ENCODE measurements around the gene ALDH1A3.

Gene ALDH1A3

GRCh38 chr15:100901702-100902435 is 22.2 kb downstream of the ALDH1A3 start:
- no peak for DNase-seq (ENCODE audit: low spot score)

GRCh38 chr15:100902436-100903167 is 23.0 kb downstream of the ALDH1A3 start:
- no peak for DNase-seq (ENCODE audit: low spot score)

GRCh38 chr15:100903168-100903554 is 23.5 kb downstream of the ALDH1A3 start:
- no peak for DNase-seq (ENCODE audit: low spot score)

- DNase-seq (ENCODE audit: low spot score) = no peak
These were observed 26.2 kb downstream of the ALDH1A3 start for GRCh38 chr15:100905850-100906249.

- DNase-seq (ENCODE audit: low spot score) = no peak
These were observed 28.8 kb downstream of the ALDH1A3 start for GRCh38 chr15:100908466-100908865.

- no peak for DNase-seq (ENCODE audit: low spot score)
These were observed 29.9 kb downstream of the ALDH1A3 start for GRCh38 chr15:100909565-100909964.

- DNase-seq (ENCODE audit: low spot score) = no peak
These were observed 30.6 kb downstream of the ALDH1A3 start for GRCh38 chr15:100909989-100910955.

GRCh38 chr15:100911086-100911485 is 31.5 kb downstream of the ALDH1A3 start:
- no peak for DNase-seq (ENCODE audit: low spot score)

GRCh38 chr15:100913961-100914360 is 34.3 kb downstream of the ALDH1A3 start:
- no peak for DNase-seq (ENCODE audit: low spot score)

GRCh38 chr15:100914876-100915275 is 35.2 kb downstream of the ALDH1A3 start:
- DNase-seq (ENCODE audit: low spot score) = no peak

GRCh38 chr15:100918034-100918689 is 38.5 kb downstream of the ALDH1A3 start:
- peak; percentile 83 for DNase-seq (ENCODE audit: low spot score)

GRCh38 chr15:100918690-100919480 is 39.3 kb downstream of the ALDH1A3 start, which contains the start of gene LRRK1:
Gene LRRK1 (plus strand): TSS chr15:100919357. CDS start chr15:100924633, 5,276 bp downstream.
- no peak for DNase-seq (ENCODE audit: low spot score)

- DNase-seq (ENCODE audit: low spot score) = no peak
These were observed 40.1 kb downstream of the ALDH1A3 start for GRCh38 chr15:100919481-100920405.

- no peak for DNase-seq (ENCODE audit: low spot score)
These were observed 41.0 kb downstream of the ALDH1A3 start for GRCh38 chr15:100920516-100921135.

GRCh38 chr15:100922192-100923040 is 42.8 kb downstream of the ALDH1A3 start:
- DNase-seq (ENCODE audit: low spot score) = no peak

GRCh38 chr15:100923076-100923475 is 43.4 kb downstream of the ALDH1A3 start:
- DNase-seq (ENCODE audit: low spot score) = no peak

- DNase-seq (ENCODE audit: low spot score) = no peak
These were observed 44.3 kb downstream of the ALDH1A3 start for GRCh38 chr15:100923902-100924301.

- DNase-seq (ENCODE audit: low spot score) = no peak
These were observed 44.8 kb downstream of the ALDH1A3 start for GRCh38 chr15:100924436-100924835.
